Neuronal stem cell (in vitro differentiated cells): Measurements from ENCODE around the gene SLC25A48.
A peak's percentile ranks its signal among the peaks of the same experiment; 100 is the strongest.

Source experiments
- DNase-seq: peaks from one replicate; pipeline ENCODE4 v3.0.0-alpha.2; 2013; ENCODE audit warnings: low spot score
- H2AFZ ChIP-seq: one replicate; pipeline ENCODE4 v1.6.1; 2013; ENCODE audit warnings: mild to moderate bottlenecking, low read length, inconsistent platforms
- H2AK5ac ChIP-seq: 2 replicates; pipeline ENCODE4 v1.6.1; 2013; ENCODE audit warnings: low read depth, mild to moderate bottlenecking, inconsistent platforms, low read length, moderate library complexity, mixed read lengths
- H2BK120ac ChIP-seq: 2 replicates; pipeline ENCODE4 v1.6.1; 2013; ENCODE audit warnings: low read depth, mild to moderate bottlenecking, inconsistent platforms, low read length, moderate library complexity, mixed read lengths
- H2BK12ac ChIP-seq: one replicate; pipeline ENCODE4 v1.6.1; 2013; ENCODE audit warnings: low read length, inconsistent platforms
- H2BK15ac ChIP-seq: 2 replicates; pipeline ENCODE4 v1.6.1; 2013; ENCODE audit warnings: mild to moderate bottlenecking, low read length, inconsistent platforms, mixed read lengths
- H2BK5ac ChIP-seq: one replicate; pipeline ENCODE4 v1.6.1; 2013; ENCODE audit warnings: inconsistent platforms, mild to moderate bottlenecking, low read length, moderate library complexity
- H3K14ac ChIP-seq: one replicate; pipeline ENCODE4 v1.6.1; 2013; ENCODE audit warnings: low read length, inconsistent platforms
- H3K18ac ChIP-seq: 2 replicates; pipeline ENCODE4 v1.6.1; 2013; ENCODE audit warnings: low read length, inconsistent platforms
- H3K23ac ChIP-seq: 2 replicates; pipeline ENCODE4 v1.6.1; 2013; ENCODE audit warnings: low read depth, mild to moderate bottlenecking, mixed read lengths, low read length, inconsistent platforms; ENCODE audit not compliant: poor library complexity
- H3K27ac ChIP-seq: replicated peaks from 3 replicates; pipeline ENCODE4 v1.5.1; 2013; ENCODE audit warnings: low read length, inconsistent platforms
- H3K27me3 ChIP-seq, 3 experiments: 2 replicates each; pipeline ENCODE4 v1.6.1; 2013; ENCODE audit warnings: low read length in 3 of 3, mild to moderate bottlenecking in 2 of 3, inconsistent platforms in 1 of 3, low read depth in 1 of 3, mixed read lengths in 1 of 3, moderate library complexity in 1 of 3; ENCODE audit not compliant: control insufficient read depth in 3 of 3, insufficient read depth in 3 of 3
- H3K36me3 ChIP-seq, 2 donors: replicated peaks in 1 of 2; 2 replicates each; pipeline ENCODE4 v1.6.1; 2013; ENCODE audit warnings: low read length in 2 of 2; ENCODE audit not compliant: control insufficient read depth in 2 of 2, insufficient read depth in 2 of 2
- H3K4ac ChIP-seq: 2 replicates; pipeline ENCODE4 v1.6.1; 2013; ENCODE audit warnings: inconsistent platforms, mild to moderate bottlenecking, low read length, moderate library complexity
- H3K4me1 ChIP-seq, 2 donors: 1 replicate in 1 of 2; 2 replicates in 1 of 2; pipeline ENCODE4 v1.6.1; 2013; ENCODE audit warnings: low read length in 2 of 2, low read depth in 1 of 2; ENCODE audit not compliant: control insufficient read depth in 2 of 2, insufficient read depth in 1 of 2
- H3K4me2 ChIP-seq: one replicate; pipeline ENCODE4 v1.6.1; 2013; ENCODE audit warnings: mild to moderate bottlenecking, low read length, inconsistent platforms; ENCODE audit not compliant: insufficient read depth, poor library complexity, severe bottlenecking
- H3K4me3 ChIP-seq, 2 donors: 2 replicates each; pipeline ENCODE4 v1.5.1; 2013; ENCODE audit warnings: low read length in 2 of 2, mild to moderate bottlenecking in 2 of 2, inconsistent platforms in 1 of 2, moderate library complexity in 1 of 2
- H3K79me1 ChIP-seq: one replicate; pipeline ENCODE4 v1.6.1; 2013; ENCODE audit warnings: low read depth, mild to moderate bottlenecking, inconsistent platforms, low read length, moderate library complexity
- H3K9ac ChIP-seq: one replicate; pipeline ENCODE4 v1.6.1; 2013; ENCODE audit warnings: mild to moderate bottlenecking, low read depth, low read length, inconsistent platforms; ENCODE audit not compliant: poor library complexity
- H3K9me3 ChIP-seq, 2 donors: replicated peaks in 1 of 2; 2 replicates each; pipeline versions ENCODE3 to v1.6.1; 2013; ENCODE audit warnings: low read length in 2 of 2, mild to moderate bottlenecking in 2 of 2, inconsistent platforms in 1 of 2, low read depth in 1 of 2, mixed read lengths in 1 of 2, moderate library complexity in 1 of 2; ENCODE audit not compliant: control insufficient read depth in 2 of 2, insufficient read depth in 1 of 2
- H4K8ac ChIP-seq: one replicate; pipeline ENCODE4 v1.6.1; 2013; ENCODE audit warnings: low read depth, mild to moderate bottlenecking, inconsistent platforms, low read length, moderate library complexity
- H4K91ac ChIP-seq: one replicate; pipeline ENCODE4 v1.6.1; 2013; ENCODE audit warnings: low read length, low read depth, mild to moderate bottlenecking, inconsistent platforms; ENCODE audit not compliant: poor library complexity
- WGBS, 2 donors: extraction: QIAGEN DNeasy Blood & Tissue Kit; methylation state at CpG; one replicate each; pipeline ENCODE4 v1.1.7; 2013; ENCODE audit warnings: missing lambda C conversion rate in 2 of 2, mixed read lengths in 1 of 2; ENCODE audit not compliant: insufficient read length in 2 of 2, insufficient replicate concordance in 1 of 2; ENCODE audit errors: extremely low coverage in 2 of 2; 5-methylcytosine and 5-hydroxymethylcytosine counted together

The SLC25A48 gene

DNA sequence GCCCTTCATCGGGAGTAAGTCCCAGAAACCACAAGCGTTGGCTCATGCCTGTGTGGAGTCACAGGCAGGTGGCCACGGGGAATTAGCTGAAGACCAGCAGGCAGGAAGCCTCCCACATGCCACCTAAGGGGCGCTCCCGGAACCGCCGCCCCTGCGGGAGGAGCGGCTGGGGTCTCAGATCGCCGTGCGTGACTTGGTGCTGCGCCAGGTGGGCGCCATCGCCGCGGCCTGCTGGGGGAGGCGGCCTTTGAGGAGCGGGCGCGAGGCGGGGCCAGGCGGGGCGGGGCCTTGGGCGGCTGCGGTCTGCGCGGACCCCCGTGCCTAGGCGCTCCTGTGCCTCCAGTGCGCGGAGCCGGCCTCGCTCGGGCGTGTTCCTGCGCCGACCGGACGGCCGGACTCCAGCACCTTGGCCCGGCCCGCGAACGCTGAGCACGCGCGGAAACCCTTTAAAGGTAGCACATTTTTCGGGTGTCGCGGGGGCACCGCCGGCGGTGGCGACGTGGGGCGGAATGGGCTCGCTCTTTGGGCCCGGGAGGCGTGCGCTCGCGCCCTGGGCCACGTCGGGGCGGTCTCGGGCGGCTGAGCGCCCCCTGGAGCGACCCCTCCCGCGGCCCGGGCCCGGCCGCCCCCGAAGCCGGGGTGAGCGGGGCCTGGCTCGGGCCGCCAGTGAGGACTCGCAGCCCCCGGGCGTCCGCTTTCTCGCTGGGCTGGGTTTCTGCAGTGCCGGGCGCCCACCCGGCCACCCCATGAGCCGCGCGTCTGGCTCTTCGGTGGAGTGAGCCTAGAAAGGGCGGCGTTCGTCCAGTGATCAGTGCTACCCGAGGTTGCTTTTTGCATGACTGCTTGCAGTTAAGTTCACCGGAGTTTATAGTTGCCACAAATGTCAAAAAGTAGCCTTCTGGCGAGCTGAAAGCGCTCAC, 95.8 kb downstream of the SLC25A48 start:
- Histone ChIP-seq H3K9ac (peak overlapping the region; percentile 60), H3K27me3 (peaks cover 7 to 54% (median 24%) of the 10 kb centered on the region in 3 experiments), H3K4me2 (peak overlapping the region; percentile 77), H3K9me3 (no peaks in the 10 kb centered on the region), H3K4me3 (peak overlapping the region in 1 of 2 donors; percentile 82), H4K8ac (no peak overlapping the region), H2BK120ac (no peak overlapping the region), H3K79me1 (no peaks in the 10 kb centered on the region), H3K18ac (peak overlapping the region; percentile 83), H3K14ac (peak overlapping the region; percentile 47), H3K4me1 (no peaks in the 10 kb centered on the region), H2BK15ac (no peak overlapping the region), H3K4ac (no peak overlapping the region), H2AFZ (peak overlapping the region; percentile 64), H3K36me3 (no peaks in the 10 kb centered on the region), H4K91ac (no peak overlapping the region), H3K23ac (peak overlapping the region; percentile 65), H2AK5ac (no peak overlapping the region), H2BK12ac (no peak overlapping the region), H2BK5ac (peak overlapping the region; percentile 24), H3K27ac (no peak overlapping the region)
- peak; percentile 24 for DNase-seq
- no CpG with 5 or more reads among the region's 99 CpGs for WGBS, 2 donors

DNA sequence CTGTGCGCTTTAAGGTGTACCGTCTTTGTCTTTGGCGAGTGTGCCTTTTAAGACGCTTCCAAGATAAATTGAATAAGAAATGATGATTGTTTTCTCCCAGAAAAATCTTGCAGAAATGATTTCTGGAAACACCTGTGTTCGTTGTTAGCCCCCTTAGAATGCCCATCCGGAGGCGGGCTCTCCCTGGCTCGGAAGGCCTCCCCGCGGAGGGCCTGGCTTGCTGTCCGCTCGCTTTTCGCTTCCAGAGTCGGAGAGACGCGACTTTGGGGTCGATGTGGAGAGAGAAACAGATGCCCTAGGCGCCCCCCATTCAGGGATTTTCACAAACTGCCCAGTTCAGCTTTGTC, 96.5 kb downstream of the SLC25A48 start:
- no peak overlapping the region for H2AK5ac ChIP-seq
- no peak overlapping the region for H2BK15ac ChIP-seq
- H3K36me3 ChIP-seq, result no peaks in the 10 kb centered on the region
- no peaks in the 10 kb centered on the region for H3K4me1 ChIP-seq
- H2BK12ac ChIP-seq, result no peak overlapping the region
- H3K4ac ChIP-seq, result no peak overlapping the region
- H2BK120ac ChIP-seq, result no peak overlapping the region
- peak; percentile 18 for DNase-seq
- H3K14ac ChIP-seq, result no peak overlapping the region
- H3K27me3 ChIP-seq, result peaks cover 7 to 54% (median 24%) of the 10 kb centered on the region in 3 experiments
- H3K27ac ChIP-seq, result no peak overlapping the region
- H3K79me1 ChIP-seq, result no peaks in the 10 kb centered on the region
- no peak overlapping the region for H4K8ac ChIP-seq
- H3K4me2 ChIP-seq, result peak overlapping the region; percentile 77
- H3K23ac ChIP-seq, result no peak overlapping the region
- no CpG with 5 or more reads among the region's 18 CpGs for WGBS, 2 donors
- no peak overlapping the region for H4K91ac ChIP-seq
- no peak overlapping the region for H3K4me3 ChIP-seq
- H2AFZ ChIP-seq, result peak overlapping the region; percentile 64
- no peak overlapping the region for H3K18ac ChIP-seq
- H3K9me3 ChIP-seq, result no peaks in the 10 kb centered on the region
- no peak overlapping the region for H3K9ac ChIP-seq
- no peak overlapping the region for H2BK5ac ChIP-seq

DNA sequence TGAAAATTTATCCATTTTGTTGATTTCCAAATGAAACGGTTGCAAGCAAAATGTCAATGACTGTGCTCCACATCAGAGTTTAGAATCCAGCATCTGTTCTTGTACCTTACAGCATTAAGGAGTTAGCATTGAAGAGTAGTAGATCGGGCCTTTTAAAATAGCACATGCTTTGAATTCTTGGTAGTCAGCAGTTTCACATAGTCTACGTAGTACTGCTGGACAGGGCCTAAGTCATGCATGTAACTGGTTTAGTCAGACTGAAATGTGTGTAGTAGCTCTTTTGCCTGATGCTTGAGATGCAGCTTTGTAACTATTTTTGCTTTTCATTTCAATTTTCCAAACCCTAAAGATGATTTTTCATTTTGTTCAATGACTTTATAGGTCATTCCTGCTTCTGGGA, 100.5 kb downstream of the SLC25A48 start:
- WGBS, 2 donors, result no CpG with 5 or more reads among the region's 3 CpGs
- H3K4ac ChIP-seq, result no peak overlapping the region
- H3K27me3 ChIP-seq, result peaks cover 7 to 40% (median 21%) of the 10 kb centered on the region in 3 experiments
- H2AK5ac ChIP-seq, result no peak overlapping the region
- no peak overlapping the region for H3K4me3 ChIP-seq
- no peak overlapping the region for H3K27ac ChIP-seq
- H2AFZ ChIP-seq, result no peak overlapping the region
- no peak overlapping the region for H2BK5ac ChIP-seq
- no peak overlapping the region for H4K8ac ChIP-seq
- H2BK15ac ChIP-seq, result no peak overlapping the region
- no peaks in the 10 kb centered on the region for H3K4me1 ChIP-seq
- no peaks in the 10 kb centered on the region for H3K9me3 ChIP-seq
- no peaks in the 10 kb centered on the region for H3K79me1 ChIP-seq
- H3K4me2 ChIP-seq, result no peak overlapping the region
- no peak overlapping the region for H3K14ac ChIP-seq
- no peak overlapping the region for H3K9ac ChIP-seq
- no peak overlapping the region for H3K18ac ChIP-seq
- H3K23ac ChIP-seq, result no peak overlapping the region
- H2BK12ac ChIP-seq, result no peak overlapping the region
- no peak overlapping the region for H2BK120ac ChIP-seq
- DNase-seq, result no peak
- H4K91ac ChIP-seq, result no peak overlapping the region
- no peaks in the 10 kb centered on the region for H3K36me3 ChIP-seq

DNA sequence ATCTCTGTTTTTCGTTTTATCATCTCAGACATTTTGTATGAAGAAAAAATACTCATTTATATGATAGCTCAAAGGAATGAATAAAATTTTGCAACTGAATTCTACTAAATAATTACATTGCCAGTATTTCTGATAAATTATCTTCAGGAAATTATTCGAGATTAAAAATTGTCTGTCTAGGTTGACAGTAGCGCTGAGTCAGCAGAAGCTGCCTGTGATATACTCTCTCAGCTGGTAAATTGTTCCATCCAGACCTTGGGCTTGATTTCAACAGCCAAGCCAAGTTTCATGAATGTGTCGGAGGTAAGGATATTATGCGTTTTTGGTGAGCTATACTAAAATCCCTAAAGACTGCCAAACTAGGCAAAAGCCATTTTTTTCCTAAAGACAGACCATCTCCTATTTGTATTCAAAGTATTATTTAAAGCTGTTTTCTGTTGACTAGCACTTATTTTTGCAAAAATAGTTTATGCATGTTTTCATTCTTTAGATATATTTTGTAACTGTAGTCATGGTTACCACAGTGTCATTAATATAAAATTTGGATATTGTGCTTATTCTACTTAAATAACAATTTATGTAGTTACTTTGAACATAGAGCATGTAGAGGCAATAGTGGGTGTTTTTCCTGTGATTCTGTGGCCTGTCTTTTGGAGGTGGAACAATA, 102.9 kb downstream of the SLC25A48 start:
- H3K18ac ChIP-seq, result no peak overlapping the region
- H3K4me3 ChIP-seq, result no peak overlapping the region
- H3K27me3 ChIP-seq, result peaks cover 0 to 16% (median under 1%) of the 10 kb centered on the region in 3 experiments
- no peak overlapping the region for H2BK12ac ChIP-seq
- H3K14ac ChIP-seq, result no peak overlapping the region
- H3K79me1 ChIP-seq, result no peaks in the 10 kb centered on the region
- no CpG with 5 or more reads among the region's 5 CpGs for WGBS, 2 donors
- H3K4me1 ChIP-seq, result no peaks in the 10 kb centered on the region
- no peak overlapping the region for H3K23ac ChIP-seq
- H3K36me3 ChIP-seq, result no peaks in the 10 kb centered on the region
- no peak overlapping the region for H3K4me2 ChIP-seq
- H3K9me3 ChIP-seq, result no peaks in the 10 kb centered on the region
- no peak overlapping the region for H2BK120ac ChIP-seq
- no peak overlapping the region for H2BK5ac ChIP-seq
- H4K8ac ChIP-seq, result no peak overlapping the region
- H2AFZ ChIP-seq, result no peak overlapping the region
- no peak overlapping the region for H2AK5ac ChIP-seq
- H2BK15ac ChIP-seq, result no peak overlapping the region
- no peak for DNase-seq
- H3K27ac ChIP-seq, result no peak overlapping the region
- no peak overlapping the region for H3K4ac ChIP-seq
- H3K9ac ChIP-seq, result no peak overlapping the region
- H4K91ac ChIP-seq, result no peak overlapping the region
